Measurements from ENCODE around the gene FDXACB1. TPM values are rescaled to one million over a fixed set of nuclear protein-coding genes. Genes with fewer than 3 reads are reported as not detected.

The FDXACB1 gene
- total RNA-seq, 2 donors from 2014 or later: 0.90 to 2.0 TPM

GRCh38 chr11:111849631-111850030 is 29.3 kb downstream of the FDXACB1 start:
- Histone ChIP-seq H3K27me3 (no peaks in the 10 kb centered on the region), H3K27ac (no peak overlapping the region), H3K9me3 (no peaks in the 10 kb centered on the region), H3K4me3 (no peak overlapping the region), H3K36me3 (peaks cover 51% of the 10 kb centered on the region), H3K4me1 (no peaks in the 10 kb centered on the region)
- DNase-seq (ENCODE audit: low spot score): no peak
- no peak for TF ChIP-seq CTCF (IDR thresholded peaks at IDR 0.05)

GRCh38 chr11:111846636-111847035 is 32.3 kb downstream of the FDXACB1 start:
- H3K27ac ChIP-seq: no peak overlapping the region
- no peak for DNase-seq (ENCODE audit: low spot score)
- H3K4me1 ChIP-seq: no peaks in the 10 kb centered on the region
- TF ChIP-seq CTCF (IDR thresholded peaks at IDR 0.05): no peak
- no peak overlapping the region for H3K4me3 ChIP-seq
- no peaks in the 10 kb centered on the region for H3K27me3 ChIP-seq
- no peaks in the 10 kb centered on the region for H3K9me3 ChIP-seq
- peaks cover 43% of the 10 kb centered on the region for H3K36me3 ChIP-seq

GRCh38 chr11:111846063-111846462 is 32.9 kb downstream of the FDXACB1 start:
- TF ChIP-seq CTCF (IDR thresholded peaks at IDR 0.05): no peak
- Histone ChIP-seq H3K9me3 (no peaks in the 10 kb centered on the region), H3K27ac (no peak overlapping the region), H3K27me3 (no peaks in the 10 kb centered on the region), H3K4me1 (no peaks in the 10 kb centered on the region), H3K4me3 (no peak overlapping the region), H3K36me3 (peaks cover 39% of the 10 kb centered on the region)
- DNase-seq (ENCODE audit: low spot score): no peak

- no peak for DNase-seq (ENCODE audit: low spot score)
- TF ChIP-seq CTCF (IDR thresholded peaks at IDR 0.05): no peak
- H3K9me3 ChIP-seq: no peaks in the 10 kb centered on the region
- no peak overlapping the region for H3K27ac ChIP-seq
- H3K4me3 ChIP-seq: no peak overlapping the region
- H3K36me3 ChIP-seq: peaks cover 33% of the 10 kb centered on the region
- no peaks in the 10 kb centered on the region for H3K4me1 ChIP-seq
- no peaks in the 10 kb centered on the region for H3K27me3 ChIP-seq
Observed at GRCh38 chr11:111845276-111846028, 33.5 kb downstream of the FDXACB1 start.

GRCh38 chr11:111843661-111844060 is 35.3 kb downstream of the FDXACB1 start:
- no peaks in the 10 kb centered on the region for H3K27me3 ChIP-seq
- DNase-seq (ENCODE audit: low spot score): no peak
- no peaks in the 10 kb centered on the region for H3K9me3 ChIP-seq
- H3K4me3 ChIP-seq: no peak overlapping the region
- no peaks in the 10 kb centered on the region for H3K4me1 ChIP-seq
- H3K27ac ChIP-seq: no peak overlapping the region
- no peak for TF ChIP-seq CTCF (IDR thresholded peaks at IDR 0.05)
- peaks cover 25% of the 10 kb centered on the region for H3K36me3 ChIP-seq

Measured in right atrium auricular region (tissue), 2 donors.